OCI-LY7 (cell line): ENCODE measurements around the gene RASSF10. TPM values are rescaled to one million over a fixed set of nuclear protein-coding genes. Genes with fewer than 3 reads are reported as not detected.

Experiments used
- BruUV-seq: library from RNA; stranded (reverse); fragments of 400-500 nt; replicated peaks from 2 replicates; lab custom pipeline; 2021; lab: Mats Ljungman, UMichigan
- CTCF ChIA-PET: fragments of 300-600 bp; sonication (Branson Sonifier 250); formaldehyde crosslinking; loops from one replicate; lab custom pipeline; 2022; ENCODE audit warnings: antibody characterized with exemption; ENCODE audit not compliant: unreplicated experiment; lab: Charles Lee
- POLR2A ChIA-PET: fragments of 300-600 bp; sonication (Branson Sonifier 250); formaldehyde crosslinking; loops from one replicate; lab custom pipeline; 2022; ENCODE audit warnings: antibody characterized with exemption; lab: Charles Lee
- DNase-seq: peaks from one replicate; pipeline ENCODE4 v3.0.0-alpha.2; 2015; ENCODE audit warnings: low spot score
- H2AFZ ChIP-seq: fragments of 200-600 bp; sonication (generic), shearing (Covaris generic); 2 replicates; pipeline ENCODE4 v1.6.1; 2014; ENCODE audit warnings: mild to moderate bottlenecking, antibody characterized with exemption, low read length, moderate library complexity
- H3K27ac ChIP-seq: fragments of 200-600 bp; sonication (generic); 2 replicates; pipeline ENCODE4 v1.5.1; 2014; ENCODE audit warnings: mixed run types, low read depth, mild to moderate bottlenecking, moderate library complexity, low read length, inconsistent platforms; ENCODE audit not compliant: poor library complexity, severe bottlenecking
- H3K36me3 ChIP-seq: fragments of 200-600 bp; sonication (generic); 2 replicates; pipeline ENCODE4 v1.6.1; 2014; ENCODE audit warnings: mild to moderate bottlenecking, antibody characterized with exemption, low read length, moderate library complexity, mixed read lengths; ENCODE audit not compliant: insufficient read depth
- H3K4me1 ChIP-seq: fragments of 200-600 bp; sonication (generic); 2 replicates; pipeline ENCODE4 v1.5.1; 2014; ENCODE audit warnings: mild to moderate bottlenecking, low read length; ENCODE audit not compliant: insufficient read depth, poor library complexity, severe bottlenecking
- H3K4me2 ChIP-seq: fragments of 200-600 bp; sonication (generic); 2 replicates; pipeline ENCODE4 v1.6.1; 2014; ENCODE audit warnings: mild to moderate bottlenecking, low read length
- H3K4me3 ChIP-seq: fragments of 200-600 bp; sonication (generic); 2 replicates; pipeline ENCODE4 v1.5.1; 2014; ENCODE audit warnings: mild to moderate bottlenecking, low read depth, low read length; ENCODE audit not compliant: poor library complexity, severe bottlenecking
- H3K79me2 ChIP-seq: fragments of 200-600 bp; sonication (generic); 2 replicates; pipeline ENCODE4 v1.6.1; 2016; ENCODE audit warnings: low read depth, mild to moderate bottlenecking, low read length, moderate library complexity, mixed read lengths; ENCODE audit not compliant: insufficient read depth
- H3K9me2 ChIP-seq: fragments of 200-600 bp; sonication (generic); 2 replicates; pipeline ENCODE4 v1.6.1; 2016; ENCODE audit warnings: mild to moderate bottlenecking, low read length, mixed read lengths; ENCODE audit not compliant: insufficient read depth
- H3K9me3 ChIP-seq: fragments of 200-600 bp; sonication (generic); 2 replicates; pipeline ENCODE4 v1.6.1; 2014; ENCODE audit warnings: mild to moderate bottlenecking, mixed run types, low read length, mixed read lengths
- H4K20me1 ChIP-seq: fragments of 200-600 bp; sonication (generic); 2 replicates; pipeline ENCODE4 v1.6.1; 2014; ENCODE audit warnings: mild to moderate bottlenecking, antibody characterized with exemption, low read length, moderate library complexity, mixed read lengths; ENCODE audit not compliant: insufficient read depth
- CTCF ChIP-seq: fragments of 200-600 bp; sonication (generic); conservative IDR thresholded peaks from 2 replicates; pipeline ENCODE4 v1.5.1; 2014; ENCODE audit warnings: mild to moderate bottlenecking, antibody characterized with exemption, low read length, moderate library complexity, mixed read lengths
- EZH2phosphoT487 ChIP-seq: fragments of 200-600 bp; sonication (generic); IDR thresholded peaks from 2 replicates; pipeline ENCODE4 v1.6.1; 2018; ENCODE audit warnings: low read depth, borderline replicate concordance, mild to moderate bottlenecking, mixed run types, antibody characterized with exemption, low read length, moderate library complexity, mixed read lengths
- intact Hi-C: fragments of 100-400 bp; cut with micrococcal nuclease; formaldehyde crosslinking; loops from one replicate; pipeline ENCODE4 v1.10.0; 2022; ENCODE audit not compliant: unreplicated experiment
- total RNA-seq, 2 experiments: library from RNA; depleted of rRNA in 1 of 2; stranded (reverse); fragments of >200 nt in 1 of 2; shearing (Covaris generic) in 1 of 2; gene quantifications; 2 replicates each; pipeline ENCODE4 v1.2.3, GENCODE V29; 2014 to 2022

Gene RASSF10
- total RNA-seq, 2 experiments from 2014 or later: not detected

GRCh38 chr11:12962306-12962705 lies 46.8 kb upstream of the RASSF10 start:
- TF ChIP-seq CTCF (no peak), EZH2phosphoT487 (no peak)
- H3K4me2 ChIP-seq: no peak overlapping the region
- no peaks in the 10 kb centered on the region for H4K20me1 ChIP-seq
- ChIA-PET POLR2A (interaction anchor here (1.0 kb wide), 1 partner anchor 14 kb away, joined by 3 read pairs; no protein-coding TSS in a partner anchor), CTCF (no interaction called here)
- no peaks in the 10 kb centered on the region for H3K9me3 ChIP-seq
- no peak overlapping the region for H3K4me3 ChIP-seq
- no TSS peak for BruUV-seq
- no peaks in the 10 kb centered on the region for H3K9me2 ChIP-seq
- H3K27ac ChIP-seq: no peak overlapping the region
- H3K4me1 ChIP-seq: peaks cover 6% of the 10 kb centered on the region
- intact Hi-C loops: no loop called here
- no peak overlapping the region for H2AFZ ChIP-seq
- no peaks in the 10 kb centered on the region for H3K79me2 ChIP-seq
- no peak for DNase-seq
- H3K36me3 ChIP-seq: no peaks in the 10 kb centered on the region

DNA sequence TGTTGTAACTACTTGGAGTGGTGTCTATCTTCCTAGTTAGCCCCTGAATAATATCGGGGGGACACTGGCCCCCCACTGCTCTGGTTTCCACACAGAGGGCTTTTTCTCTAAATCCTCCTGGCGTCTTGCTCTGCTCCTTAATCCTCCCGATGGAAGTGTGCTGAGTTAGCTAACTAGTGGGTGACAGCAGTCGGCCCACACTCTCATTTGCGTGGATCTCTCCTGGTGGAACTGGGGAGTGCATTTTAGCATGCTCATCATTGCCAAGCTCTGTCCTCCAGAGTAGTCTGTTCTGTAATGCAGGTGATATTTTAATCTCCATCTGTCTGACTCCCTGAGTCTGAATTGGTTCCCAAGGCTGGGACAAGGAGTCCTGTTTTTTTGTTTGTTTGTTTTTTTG lies 46.1 kb upstream of the RASSF10 start:
- POLR2A ChIA-PET: interaction anchor here (1.0 kb wide), 1 partner anchor 13 kb away, joined by 3 read pairs; no protein-coding TSS in a partner anchor
- intact Hi-C loops: no loop called here

More for the DNA sequence above, 46.1 kb upstream of the RASSF10 start:
- no TSS peak for BruUV-seq
- Histone ChIP-seq H3K79me2 (no peaks in the 10 kb centered on the region), H3K4me1 (peaks cover 6% of the 10 kb centered on the region), H3K4me2 (no peak overlapping the region), H3K9me3 (no peaks in the 10 kb centered on the region), H3K9me2 (no peaks in the 10 kb centered on the region), H2AFZ (no peak overlapping the region), H3K4me3 (no peak overlapping the region), H3K36me3 (no peaks in the 10 kb centered on the region), H3K27ac (no peak overlapping the region), H4K20me1 (no peaks in the 10 kb centered on the region)
- TF ChIP-seq CTCF (no peak), EZH2phosphoT487 (no peak)
- no peak for DNase-seq
- CTCF ChIA-PET: no interaction called here
